ENCODE results near the gene GPM6B. TPM values are rescaled to one million over a fixed set of nuclear protein-coding genes. Genes with fewer than 3 reads are reported as not detected.

GPM6B gene
- polyA plus RNA-seq, 1 donor from 2014 or later, result 205 TPM

DNA sequence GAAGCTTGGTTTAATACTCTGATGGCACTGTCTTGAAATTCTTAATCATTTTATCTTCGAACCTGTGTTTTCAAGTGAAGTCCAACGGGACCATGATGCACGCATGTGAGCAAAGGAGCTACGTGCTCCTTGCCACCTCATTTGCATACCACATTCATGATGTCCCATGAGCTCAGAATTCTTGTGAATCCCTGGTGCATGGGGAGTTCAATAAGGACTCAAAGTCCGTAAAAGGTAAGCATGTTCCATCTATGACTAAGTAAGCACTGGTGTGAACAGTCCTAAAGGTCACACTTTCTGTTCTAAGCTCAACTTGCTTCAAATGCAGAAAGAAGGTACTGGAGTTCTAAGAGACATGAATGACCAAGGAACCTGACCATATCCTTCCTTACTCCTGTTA lies 13.1 kb upstream of the GPM6B start:
- Histone ChIP-seq H3K4me2 (ENCODE audit: low read length) (no peak overlapping the region), H3F3A (ENCODE audit: insufficient read depth, low read length, poor library complexity, severe bottlenecking) (no peaks in the 10 kb centered on the region), H3K36me3 (ENCODE audit: insufficient read depth, low read length) (no peaks in the 10 kb centered on the region), H3K9me3 (ENCODE audit: low read length) (no peaks in the 10 kb centered on the region), H3K27ac (ENCODE audit: low read length) (no peak overlapping the region), H3K9ac (ENCODE audit: low read length) (no peak overlapping the region), H4K20me1 (ENCODE audit: insufficient read depth) (no peaks in the 10 kb centered on the region), H3K79me2 (replicated peaks; ENCODE audit: insufficient read depth, low read length) (no peaks in the 10 kb centered on the region), H2AFZ (ENCODE audit: low read depth, low read length) (no peak overlapping the region), H3K4me3 (ENCODE audit: low read length) (no peak overlapping the region), H3K9me2 (ENCODE audit: insufficient read depth, low read length) (no peaks in the 10 kb centered on the region), H3K27me3 (ENCODE audit: insufficient read depth, low read depth, low read length) (no peaks in the 10 kb centered on the region)
- no peak for TF ChIP-seq POLR2AphosphoS5 (IDR thresholded peaks at IDR 0.05)
- TF ChIP-seq, protein P1, sequence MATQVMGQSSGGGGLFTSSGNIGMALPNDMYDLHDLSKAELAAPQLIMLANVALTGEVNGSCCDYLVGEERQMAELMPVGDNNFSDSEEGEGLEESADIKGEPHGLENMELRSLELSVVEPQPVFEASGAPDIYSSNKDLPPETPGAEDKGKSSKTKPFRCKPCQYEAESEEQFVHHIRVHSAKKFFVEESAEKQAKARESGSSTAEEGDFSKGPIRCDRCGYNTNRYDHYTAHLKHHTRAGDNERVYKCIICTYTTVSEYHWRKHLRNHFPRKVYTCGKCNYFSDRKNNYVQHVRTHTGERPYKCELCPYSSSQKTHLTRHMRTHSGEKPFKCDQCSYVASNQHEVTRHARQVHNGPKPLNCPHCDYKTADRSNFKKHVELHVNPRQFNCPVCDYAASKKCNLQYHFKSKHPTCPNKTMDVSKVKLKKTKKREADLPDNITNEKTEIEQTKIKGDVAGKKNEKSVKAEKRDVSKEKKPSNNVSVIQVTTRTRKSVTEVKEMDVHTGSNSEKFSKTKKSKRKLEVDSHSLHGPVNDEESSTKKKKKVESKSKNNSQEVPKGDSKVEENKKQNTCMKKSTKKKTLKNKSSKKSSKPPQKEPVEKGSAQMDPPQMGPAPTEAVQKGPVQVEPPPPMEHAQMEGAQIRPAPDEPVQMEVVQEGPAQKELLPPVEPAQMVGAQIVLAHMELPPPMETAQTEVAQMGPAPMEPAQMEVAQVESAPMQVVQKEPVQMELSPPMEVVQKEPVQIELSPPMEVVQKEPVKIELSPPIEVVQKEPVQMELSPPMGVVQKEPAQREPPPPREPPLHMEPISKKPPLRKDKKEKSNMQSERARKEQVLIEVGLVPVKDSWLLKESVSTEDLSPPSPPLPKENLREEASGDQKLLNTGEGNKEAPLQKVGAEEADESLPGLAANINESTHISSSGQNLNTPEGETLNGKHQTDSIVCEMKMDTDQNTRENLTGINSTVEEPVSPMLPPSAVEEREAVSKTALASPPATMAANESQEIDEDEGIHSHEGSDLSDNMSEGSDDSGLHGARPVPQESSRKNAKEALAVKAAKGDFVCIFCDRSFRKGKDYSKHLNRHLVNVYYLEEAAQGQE (IDR thresholded peaks at IDR 0.05; ENCODE audit: borderline replicate concordance), result no peak
- no peak for TF ChIP-seq EP300 (conservative IDR thresholded peaks at IDR 0.05; ENCODE audit: poor library complexity, severe bottlenecking)
- no peak for TF ChIP-seq TAF1 (IDR thresholded peaks at IDR 0.05; ENCODE audit: low read depth)
- TF ChIP-seq SMC3 (conservative IDR thresholded peaks at IDR 0.05; ENCODE audit: poor library complexity), result no peak
- TF ChIP-seq MXI1 (conservative IDR thresholded peaks at IDR 0.05; ENCODE audit: poor library complexity, severe bottlenecking), result no peak
- TF ChIP-seq RAD21 (conservative IDR thresholded peaks at IDR 0.05), result no peak
- TF ChIP-seq, protein P2, sequence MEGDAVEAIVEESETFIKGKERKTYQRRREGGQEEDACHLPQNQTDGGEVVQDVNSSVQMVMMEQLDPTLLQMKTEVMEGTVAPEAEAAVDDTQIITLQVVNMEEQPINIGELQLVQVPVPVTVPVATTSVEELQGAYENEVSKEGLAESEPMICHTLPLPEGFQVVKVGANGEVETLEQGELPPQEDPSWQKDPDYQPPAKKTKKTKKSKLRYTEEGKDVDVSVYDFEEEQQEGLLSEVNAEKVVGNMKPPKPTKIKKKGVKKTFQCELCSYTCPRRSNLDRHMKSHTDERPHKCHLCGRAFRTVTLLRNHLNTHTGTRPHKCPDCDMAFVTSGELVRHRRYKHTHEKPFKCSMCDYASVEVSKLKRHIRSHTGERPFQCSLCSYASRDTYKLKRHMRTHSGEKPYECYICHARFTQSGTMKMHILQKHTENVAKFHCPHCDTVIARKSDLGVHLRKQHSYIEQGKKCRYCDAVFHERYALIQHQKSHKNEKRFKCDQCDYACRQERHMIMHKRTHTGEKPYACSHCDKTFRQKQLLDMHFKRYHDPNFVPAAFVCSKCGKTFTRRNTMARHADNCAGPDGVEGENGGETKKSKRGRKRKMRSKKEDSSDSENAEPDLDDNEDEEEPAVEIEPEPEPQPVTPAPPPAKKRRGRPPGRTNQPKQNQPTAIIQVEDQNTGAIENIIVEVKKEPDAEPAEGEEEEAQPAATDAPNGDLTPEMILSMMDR (IDR thresholded peaks at IDR 0.05; ENCODE audit: poor library complexity, severe bottlenecking), result no peak
- TF ChIP-seq EZH2 (IDR thresholded peaks at IDR 0.05; ENCODE audit: borderline replicate concordance, insufficient read depth, low read length, poor library complexity, severe bottlenecking), result no peak

DNA sequence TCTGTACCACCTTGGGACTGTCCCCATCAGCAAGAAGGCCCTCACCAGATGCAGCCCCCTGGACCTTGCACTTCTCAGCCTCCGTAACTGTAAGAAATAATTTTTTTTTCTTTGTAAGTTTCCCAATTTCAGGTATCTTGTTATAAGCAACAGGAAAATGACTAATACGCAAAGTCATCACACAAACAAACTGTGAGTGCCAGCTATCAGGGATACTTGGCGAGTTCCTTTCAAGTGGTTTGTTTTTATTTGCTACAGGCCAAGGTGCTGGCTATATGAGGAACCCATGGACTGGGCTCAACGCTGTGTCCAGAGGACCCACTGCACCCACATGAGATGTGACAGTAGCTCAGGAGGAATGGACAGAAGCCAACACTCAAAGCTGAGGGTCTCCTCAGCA lies 11.5 kb upstream of the GPM6B start:
- H3K79me2 ChIP-seq (replicated peaks; ENCODE audit: insufficient read depth, low read length), result no peaks in the 10 kb centered on the region
- no peak overlapping the region for H3K9ac ChIP-seq (ENCODE audit: low read length)
- no peak overlapping the region for H3K27ac ChIP-seq (ENCODE audit: low read length)
- no peak overlapping the region for H2AFZ ChIP-seq (ENCODE audit: low read depth, low read length)
- no peak for TF ChIP-seq EZH2 (IDR thresholded peaks at IDR 0.05; ENCODE audit: borderline replicate concordance, insufficient read depth, low read length, poor library complexity, severe bottlenecking)
- TF ChIP-seq, protein P2 (IDR thresholded peaks at IDR 0.05; ENCODE audit: poor library complexity, severe bottlenecking), result no peak
- no peak overlapping the region for H3K4me2 ChIP-seq (ENCODE audit: low read length)
- no peaks in the 10 kb centered on the region for H3F3A ChIP-seq (ENCODE audit: insufficient read depth, low read length, poor library complexity, severe bottlenecking)
- no peaks in the 10 kb centered on the region for H4K20me1 ChIP-seq (ENCODE audit: insufficient read depth)
- H3K27me3 ChIP-seq (ENCODE audit: insufficient read depth, low read depth, low read length), result no peaks in the 10 kb centered on the region
- no peaks in the 10 kb centered on the region for H3K9me2 ChIP-seq (ENCODE audit: insufficient read depth, low read length)
- H3K4me3 ChIP-seq (ENCODE audit: low read length), result no peak overlapping the region
- H3K9me3 ChIP-seq (ENCODE audit: low read length), result no peaks in the 10 kb centered on the region
- no peaks in the 10 kb centered on the region for H3K36me3 ChIP-seq (ENCODE audit: insufficient read depth, low read length)
